K562 (cell line): Measurements from ENCODE around the gene ZBTB9. TPM values are rescaled to one million over a fixed set of nuclear protein-coding genes. Genes with fewer than 3 reads are reported as not detected.
A peak's percentile ranks its signal among the peaks of the same experiment; 100 is the strongest.

Experiments used
- BRD9 ChIP-seq: fragments of 450-650 bp; IDR thresholded peaks from 2 replicates; pipeline ENCODE4 v1.6.1; 2018; ENCODE audit warnings: low read depth; ENCODE audit not compliant: partially characterized antibody
- L3MBTL2 ChIP-seq: fragments of 450-650 bp; IDR thresholded peaks from 2 replicates; pipeline ENCODE4 v1.6.1; 2016; ENCODE audit warnings: mild to moderate bottlenecking, moderate library complexity
- RFX5 ChIP-seq: IDR thresholded peaks from 2 replicates; pipeline ENCODE4 v1.6.1; 2011; ENCODE audit warnings: low read depth, mild to moderate bottlenecking, improper control_type of control experiment, low read length
- TCFL5 ChIP-seq: fragments of 250-450 bp; sonication (Bioruptor Pico); conservative IDR thresholded peaks from 2 replicates; pipeline ENCODE4 v1.6.1; 2021; ENCODE audit warnings: mild to moderate bottlenecking, moderate library complexity, matching md5 sums
- ZNF507 ChIP-seq: conservative IDR thresholded peaks from 2 replicates; pipeline ENCODE4 v1.6.1; 2017; ENCODE audit warnings: missing genetic modification characterization, missing compliant biosample characterization
- ZNF830 ChIP-seq: fragments of 250-450 bp; sonication (Bioruptor Pico); IDR thresholded peaks from 2 replicates; pipeline ENCODE4 v1.5.0; 2021; ENCODE audit warnings: mild to moderate bottlenecking
- polyA plus RNA-seq, 8 experiments: library from polyadenylated mRNA; depleted of rRNA in 4 of 8; stranded (reverse) in 5 of 8; unstranded in 3 of 8; fragments of >200 nt; fragmentation: Nextera tagmentation in 2 of 8; fragmentation: Illumina TruSeq in 1 of 8; extraction: Ambion mirVana in 2 of 8; extraction: Trizol in 1 of 8; gene quantifications; 2 replicates each; pipeline versions ENCODE4 v1.2.1 to v1.2.3, GENCODE V29; 2011 to 2014; ENCODE audit warnings: inconsistent platforms in 1 of 8, missing spikeins in 1 of 8
- total RNA-seq, 7 experiments: library from RNA; depleted of rRNA in 6 of 7; stranded (reverse); fragments of >200 nt in 6 of 7; fragmentation: Illumina TruSeq in 2 of 7; extraction: Trizol in 2 of 7; gene quantifications; 2 replicates each; pipeline versions ENCODE4 v1.2.1 to v1.2.3, GENCODE V29; 2011 to 2021; ENCODE audit warnings: low replicate concordance in 1 of 7
- TF ChIP-seq, protein P1 (sequence below): fragments of 250-450 bp; sonication (Bioruptor Pico); IDR thresholded peaks from 2 replicates; pipeline ENCODE4 v1.8.0; 2022; ENCODE audit warnings: moderate library complexity, mild to moderate bottlenecking, inconsistent platforms
- TF ChIP-seq, protein P2 (sequence below): fragments of 450-650 bp; IDR thresholded peaks from 2 replicates; pipeline ENCODE4 v1.6.1; 2016; ENCODE audit warnings: mild to moderate bottlenecking, moderate library complexity
- TF ChIP-seq, protein P3 (sequence below): fragments of 250-450 bp; sonication (Bioruptor Pico); IDR thresholded peaks from 2 replicates; pipeline ENCODE4 v1.8.0; 2022; ENCODE audit warnings: moderate library complexity, mild to moderate bottlenecking, inconsistent platforms
- TF ChIP-seq, protein P4 (sequence below): sonication (generic); formaldehyde crosslinking; IDR thresholded peaks from 2 replicates; pipeline ENCODE4 v1.8.0; 2022; ENCODE audit warnings: missing genetic modification reagents, mild to moderate bottlenecking, borderline replicate concordance
- TF ChIP-seq, protein P5 (sequence below): fragments of 450-650 bp; formaldehyde crosslinking; IDR thresholded peaks from 2 replicates; pipeline ENCODE4 v1.4.0; 2020; ENCODE audit warnings: mild to moderate bottlenecking, moderate library complexity

ZBTB9 gene
- total and polyA plus RNA-seq, 9 of the 15 experiments (the other 6 are each of a cell fraction or from before 2014, with no cell fraction given), result 1.9 to 19.5 (median 10.4) TPM

DNA sequence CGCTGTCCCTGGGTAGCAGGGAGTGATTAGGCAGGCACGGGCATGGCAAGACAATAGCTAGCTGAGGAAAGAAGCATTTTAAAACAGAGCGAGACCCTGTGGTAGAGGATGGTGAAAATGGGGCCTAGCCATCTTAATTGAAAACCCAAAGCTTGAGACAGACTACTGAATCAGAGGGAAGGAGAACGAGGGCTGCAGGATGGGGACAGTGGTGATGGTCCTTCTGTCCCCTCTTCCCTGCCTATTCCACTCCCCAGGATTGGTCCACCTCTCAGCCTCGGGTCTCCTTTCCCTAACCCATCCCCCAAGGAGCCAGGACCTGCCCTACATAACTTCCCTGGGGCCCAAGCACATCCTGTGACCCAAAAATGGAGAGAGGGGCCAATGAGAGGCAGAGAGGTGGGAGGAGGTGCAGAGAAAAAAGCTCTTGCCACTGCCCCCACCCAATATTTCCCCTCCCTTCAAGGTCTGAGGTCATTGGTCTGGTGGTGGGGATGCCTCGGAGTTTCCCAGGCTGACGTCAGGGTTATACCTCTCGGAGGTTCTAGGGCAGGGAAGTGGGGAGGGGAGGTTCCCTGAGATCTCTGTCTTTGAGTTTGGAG, 35.6 kb upstream of the ZBTB9 start (continued):
- TF ChIP-seq, protein P1, sequence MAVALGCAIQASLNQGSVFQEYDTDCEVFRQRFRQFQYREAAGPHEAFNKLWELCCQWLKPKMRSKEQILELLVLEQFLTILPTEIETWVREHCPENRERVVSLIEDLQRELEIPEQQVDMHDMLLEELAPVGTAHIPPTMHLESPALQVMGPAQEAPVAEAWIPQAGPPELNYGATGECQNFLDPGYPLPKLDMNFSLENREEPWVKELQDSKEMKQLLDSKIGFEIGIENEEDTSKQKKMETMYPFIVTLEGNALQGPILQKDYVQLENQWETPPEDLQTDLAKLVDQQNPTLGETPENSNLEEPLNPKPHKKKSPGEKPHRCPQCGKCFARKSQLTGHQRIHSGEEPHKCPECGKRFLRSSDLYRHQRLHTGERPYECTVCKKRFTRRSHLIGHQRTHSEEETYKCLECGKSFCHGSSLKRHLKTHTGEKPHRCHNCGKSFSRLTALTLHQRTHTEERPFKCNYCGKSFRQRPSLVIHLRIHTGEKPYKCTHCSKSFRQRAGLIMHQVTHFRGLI (CRISPR knock-in tag), result 0 out of 2 replicates have a peak, but pooled peaks have one; percentile 24
- TF ChIP-seq RFX5, result no peak
- no peak for TF ChIP-seq ZNF507
- TF ChIP-seq BRD9, result peak; percentile 13
- TF ChIP-seq ZNF830, result no peak
- TF ChIP-seq, protein P2, sequence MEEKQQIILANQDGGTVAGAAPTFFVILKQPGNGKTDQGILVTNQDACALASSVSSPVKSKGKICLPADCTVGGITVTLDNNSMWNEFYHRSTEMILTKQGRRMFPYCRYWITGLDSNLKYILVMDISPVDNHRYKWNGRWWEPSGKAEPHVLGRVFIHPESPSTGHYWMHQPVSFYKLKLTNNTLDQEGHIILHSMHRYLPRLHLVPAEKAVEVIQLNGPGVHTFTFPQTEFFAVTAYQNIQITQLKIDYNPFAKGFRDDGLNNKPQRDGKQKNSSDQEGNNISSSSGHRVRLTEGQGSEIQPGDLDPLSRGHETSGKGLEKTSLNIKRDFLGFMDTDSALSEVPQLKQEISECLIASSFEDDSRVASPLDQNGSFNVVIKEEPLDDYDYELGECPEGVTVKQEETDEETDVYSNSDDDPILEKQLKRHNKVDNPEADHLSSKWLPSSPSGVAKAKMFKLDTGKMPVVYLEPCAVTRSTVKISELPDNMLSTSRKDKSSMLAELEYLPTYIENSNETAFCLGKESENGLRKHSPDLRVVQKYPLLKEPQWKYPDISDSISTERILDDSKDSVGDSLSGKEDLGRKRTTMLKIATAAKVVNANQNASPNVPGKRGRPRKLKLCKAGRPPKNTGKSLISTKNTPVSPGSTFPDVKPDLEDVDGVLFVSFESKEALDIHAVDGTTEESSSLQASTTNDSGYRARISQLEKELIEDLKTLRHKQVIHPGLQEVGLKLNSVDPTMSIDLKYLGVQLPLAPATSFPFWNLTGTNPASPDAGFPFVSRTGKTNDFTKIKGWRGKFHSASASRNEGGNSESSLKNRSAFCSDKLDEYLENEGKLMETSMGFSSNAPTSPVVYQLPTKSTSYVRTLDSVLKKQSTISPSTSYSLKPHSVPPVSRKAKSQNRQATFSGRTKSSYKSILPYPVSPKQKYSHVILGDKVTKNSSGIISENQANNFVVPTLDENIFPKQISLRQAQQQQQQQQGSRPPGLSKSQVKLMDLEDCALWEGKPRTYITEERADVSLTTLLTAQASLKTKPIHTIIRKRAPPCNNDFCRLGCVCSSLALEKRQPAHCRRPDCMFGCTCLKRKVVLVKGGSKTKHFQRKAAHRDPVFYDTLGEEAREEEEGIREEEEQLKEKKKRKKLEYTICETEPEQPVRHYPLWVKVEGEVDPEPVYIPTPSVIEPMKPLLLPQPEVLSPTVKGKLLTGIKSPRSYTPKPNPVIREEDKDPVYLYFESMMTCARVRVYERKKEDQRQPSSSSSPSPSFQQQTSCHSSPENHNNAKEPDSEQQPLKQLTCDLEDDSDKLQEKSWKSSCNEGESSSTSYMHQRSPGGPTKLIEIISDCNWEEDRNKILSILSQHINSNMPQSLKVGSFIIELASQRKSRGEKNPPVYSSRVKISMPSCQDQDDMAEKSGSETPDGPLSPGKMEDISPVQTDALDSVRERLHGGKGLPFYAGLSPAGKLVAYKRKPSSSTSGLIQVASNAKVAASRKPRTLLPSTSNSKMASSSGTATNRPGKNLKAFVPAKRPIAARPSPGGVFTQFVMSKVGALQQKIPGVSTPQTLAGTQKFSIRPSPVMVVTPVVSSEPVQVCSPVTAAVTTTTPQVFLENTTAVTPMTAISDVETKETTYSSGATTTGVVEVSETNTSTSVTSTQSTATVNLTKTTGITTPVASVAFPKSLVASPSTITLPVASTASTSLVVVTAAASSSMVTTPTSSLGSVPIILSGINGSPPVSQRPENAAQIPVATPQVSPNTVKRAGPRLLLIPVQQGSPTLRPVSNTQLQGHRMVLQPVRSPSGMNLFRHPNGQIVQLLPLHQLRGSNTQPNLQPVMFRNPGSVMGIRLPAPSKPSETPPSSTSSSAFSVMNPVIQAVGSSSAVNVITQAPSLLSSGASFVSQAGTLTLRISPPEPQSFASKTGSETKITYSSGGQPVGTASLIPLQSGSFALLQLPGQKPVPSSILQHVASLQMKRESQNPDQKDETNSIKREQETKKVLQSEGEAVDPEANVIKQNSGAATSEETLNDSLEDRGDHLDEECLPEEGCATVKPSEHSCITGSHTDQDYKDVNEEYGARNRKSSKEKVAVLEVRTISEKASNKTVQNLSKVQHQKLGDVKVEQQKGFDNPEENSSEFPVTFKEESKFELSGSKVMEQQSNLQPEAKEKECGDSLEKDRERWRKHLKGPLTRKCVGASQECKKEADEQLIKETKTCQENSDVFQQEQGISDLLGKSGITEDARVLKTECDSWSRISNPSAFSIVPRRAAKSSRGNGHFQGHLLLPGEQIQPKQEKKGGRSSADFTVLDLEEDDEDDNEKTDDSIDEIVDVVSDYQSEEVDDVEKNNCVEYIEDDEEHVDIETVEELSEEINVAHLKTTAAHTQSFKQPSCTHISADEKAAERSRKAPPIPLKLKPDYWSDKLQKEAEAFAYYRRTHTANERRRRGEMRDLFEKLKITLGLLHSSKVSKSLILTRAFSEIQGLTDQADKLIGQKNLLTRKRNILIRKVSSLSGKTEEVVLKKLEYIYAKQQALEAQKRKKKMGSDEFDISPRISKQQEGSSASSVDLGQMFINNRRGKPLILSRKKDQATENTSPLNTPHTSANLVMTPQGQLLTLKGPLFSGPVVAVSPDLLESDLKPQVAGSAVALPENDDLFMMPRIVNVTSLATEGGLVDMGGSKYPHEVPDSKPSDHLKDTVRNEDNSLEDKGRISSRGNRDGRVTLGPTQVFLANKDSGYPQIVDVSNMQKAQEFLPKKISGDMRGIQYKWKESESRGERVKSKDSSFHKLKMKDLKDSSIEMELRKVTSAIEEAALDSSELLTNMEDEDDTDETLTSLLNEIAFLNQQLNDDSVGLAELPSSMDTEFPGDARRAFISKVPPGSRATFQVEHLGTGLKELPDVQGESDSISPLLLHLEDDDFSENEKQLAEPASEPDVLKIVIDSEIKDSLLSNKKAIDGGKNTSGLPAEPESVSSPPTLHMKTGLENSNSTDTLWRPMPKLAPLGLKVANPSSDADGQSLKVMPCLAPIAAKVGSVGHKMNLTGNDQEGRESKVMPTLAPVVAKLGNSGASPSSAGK, result no peak
- TF ChIP-seq TCFL5, result no peak
- TF ChIP-seq, protein P3, sequence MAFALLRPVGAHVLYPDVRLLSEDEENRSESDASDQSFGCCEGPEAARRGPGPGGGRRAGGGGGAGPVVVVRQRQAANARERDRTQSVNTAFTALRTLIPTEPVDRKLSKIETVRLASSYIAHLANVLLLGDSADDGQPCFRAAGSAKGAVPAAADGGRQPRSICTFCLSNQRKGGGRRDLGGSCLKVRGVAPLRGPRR, result no peak
- no peak for TF ChIP-seq L3MBTL2
- TF ChIP-seq, protein P4, sequence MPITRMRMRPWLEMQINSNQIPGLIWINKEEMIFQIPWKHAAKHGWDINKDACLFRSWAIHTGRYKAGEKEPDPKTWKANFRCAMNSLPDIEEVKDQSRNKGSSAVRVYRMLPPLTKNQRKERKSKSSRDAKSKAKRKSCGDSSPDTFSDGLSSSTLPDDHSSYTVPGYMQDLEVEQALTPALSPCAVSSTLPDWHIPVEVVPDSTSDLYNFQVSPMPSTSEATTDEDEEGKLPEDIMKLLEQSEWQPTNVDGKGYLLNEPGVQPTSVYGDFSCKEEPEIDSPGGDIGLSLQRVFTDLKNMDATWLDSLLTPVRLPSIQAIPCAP (CRISPR knock-in tag), result no peak
- TF ChIP-seq, protein P5, sequence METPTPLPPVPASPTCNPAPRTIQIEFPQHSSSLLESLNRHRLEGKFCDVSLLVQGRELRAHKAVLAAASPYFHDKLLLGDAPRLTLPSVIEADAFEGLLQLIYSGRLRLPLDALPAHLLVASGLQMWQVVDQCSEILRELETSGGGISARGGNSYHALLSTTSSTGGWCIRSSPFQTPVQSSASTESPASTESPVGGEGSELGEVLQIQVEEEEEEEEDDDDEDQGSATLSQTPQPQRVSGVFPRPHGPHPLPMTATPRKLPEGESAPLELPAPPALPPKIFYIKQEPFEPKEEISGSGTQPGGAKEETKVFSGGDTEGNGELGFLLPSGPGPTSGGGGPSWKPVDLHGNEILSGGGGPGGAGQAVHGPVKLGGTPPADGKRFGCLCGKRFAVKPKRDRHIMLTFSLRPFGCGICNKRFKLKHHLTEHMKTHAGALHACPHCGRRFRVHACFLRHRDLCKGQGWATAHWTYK (CRISPR knock-in tag), result peak; percentile 92; the same call in 1 of the 2 replicates
